PC-9 (cell line): Measurements from ENCODE around the gene AMIGO1. TPM values are rescaled to one million over a fixed set of nuclear protein-coding genes. Genes with fewer than 3 reads are reported as not detected.

Experiments
- BruUV-seq: library from RNA; stranded (reverse); fragments of 400-500 nt; replicated peaks from 2 replicates; lab custom pipeline; 2021; lab: Mats Ljungman, UMichigan
- CTCF ChIA-PET: fragments of 300-600 bp; sonication (Branson Sonifier 250); formaldehyde crosslinking; loops from one replicate; lab custom pipeline; 2022; ENCODE audit warnings: antibody characterized with exemption; lab: Charles Lee
- POLR2A ChIA-PET: fragments of 300-600 bp; sonication (Branson Sonifier 250); formaldehyde crosslinking; loops from one replicate; lab custom pipeline; 2022; ENCODE audit warnings: antibody characterized with exemption; ENCODE audit not compliant: unreplicated experiment; lab: Charles Lee
- DNase-seq, 2 experiments: peaks; one replicate each; pipeline versions ENCODE4 v3.0.0 to v3.0.0-alpha.2; 2015 to 2022; ENCODE audit warnings: mixed read lengths in 1 of 2
- H2AFZ ChIP-seq: fragments of 200-600 bp; sonication (generic); 2 replicates; pipeline ENCODE4 v1.8.1; 2017; ENCODE audit warnings: antibody characterized with exemption
- H3F3A ChIP-seq: fragments of 200-600 bp; sonication (generic); 2 replicates; pipeline ENCODE4 v1.8.1; 2017; ENCODE audit warnings: antibody characterized with exemption, mild to moderate bottlenecking, low read depth; ENCODE audit not compliant: insufficient read depth
- H3K27ac ChIP-seq: fragments of 200-600 bp; sonication (generic); 2 replicates; pipeline ENCODE4 v1.6.1; 2016; ENCODE audit warnings: mixed run types
- H3K27me3 ChIP-seq: fragments of 200-600 bp; sonication (generic); 2 replicates; pipeline ENCODE4 v1.6.1; 2016; ENCODE audit warnings: low read depth, mixed run types; ENCODE audit not compliant: insufficient read depth
- H3K36me3 ChIP-seq: fragments of 200-600 bp; sonication (generic); 2 replicates; pipeline ENCODE4 v1.6.1; 2016; ENCODE audit warnings: low read depth, mixed run types
- H3K4me1 ChIP-seq: fragments of 200-600 bp; sonication (generic); replicated peaks from 2 replicates; pipeline ENCODE4 v1.6.1; 2016; ENCODE audit warnings: mixed run types; ENCODE audit not compliant: insufficient read depth
- H3K4me2 ChIP-seq: fragments of 200-600 bp; sonication (generic); 2 replicates; pipeline ENCODE4 v1.6.1; 2017; ENCODE audit warnings: mixed run types
- H3K4me3 ChIP-seq: fragments of 200-600 bp; sonication (generic); 2 replicates; pipeline ENCODE4 v1.6.1; 2016; ENCODE audit warnings: mixed run types
- H3K79me2 ChIP-seq: fragments of 200-600 bp; sonication (generic); 2 replicates; pipeline ENCODE4 v1.6.1; 2017; ENCODE audit warnings: low read depth, mixed run types
- H3K9me2 ChIP-seq: fragments of 200-600 bp; sonication (generic); 2 replicates; pipeline ENCODE4 v1.8.1; 2017; ENCODE audit warnings: mild to moderate bottlenecking; ENCODE audit not compliant: insufficient read depth
- H3K9me3 ChIP-seq: fragments of 200-600 bp; sonication (generic); 2 replicates; pipeline ENCODE4 v1.8.1; 2016; ENCODE audit warnings: low read depth; ENCODE audit not compliant: insufficient read depth
- H4K20me1 ChIP-seq: fragments of 200-600 bp; sonication (generic); 2 replicates; pipeline ENCODE4 v1.8.1; 2017; ENCODE audit not compliant: insufficient read depth
- EZH2 ChIP-seq: fragments of 200-600 bp; sonication (generic); IDR thresholded peaks from 2 replicates; pipeline ENCODE4 v1.8.0; 2017; ENCODE audit warnings: antibody characterized with exemption, low read depth
- intact Hi-C: fragments of 100-400 bp; cut with micrococcal nuclease; formaldehyde crosslinking; loops from one replicate; pipeline ENCODE4 v1.10.0; 2022; ENCODE audit not compliant: unreplicated experiment
- total RNA-seq: library from RNA; stranded (reverse); gene quantifications from 2 replicates; pipeline ENCODE4 v1.2.3, GENCODE V29; 2021
- TF ChIP-seq, protein P1 (sequence below): fragments of 200-600 bp; sonication (generic); conservative IDR thresholded peaks from 2 replicates; pipeline ENCODE4 v1.6.1; 2017; ENCODE audit warnings: mixed run types, antibody characterized with exemption, mild to moderate bottlenecking, moderate library complexity

Gene AMIGO1
- total RNA-seq, 1 experiment from 2014 or later, result 4.2 TPM

- ChIA-PET POLR2A (no interaction called here), CTCF (interaction anchor here (0.5 to 3.5 kb wide), 7 partner anchors 39 to 1822 kb away, joined by 3 to 25 read pairs (median 4); no protein-coding TSS in a partner anchor)
- H3K9me2 ChIP-seq, result no peaks in the 10 kb centered on the region
- no peaks in the 10 kb centered on the region for H3K36me3 ChIP-seq
- H3K27ac ChIP-seq, result no peak overlapping the region
- intact Hi-C loops, result no loop called here
- H3F3A ChIP-seq, result peaks cover 14% of the 10 kb centered on the region; the same call in 1 of the 2 replicates
- H3K4me3 ChIP-seq, result no peak overlapping the region
- no peaks in the 10 kb centered on the region; the same call in 1 of the 2 replicates for H4K20me1 ChIP-seq
- no peak overlapping the region for H3K4me2 ChIP-seq
- H3K79me2 ChIP-seq, result peaks cover 9% of the 10 kb centered on the region
- peak; percentile 55 to 61 for DNase-seq
- H3K27me3 ChIP-seq, result no peaks in the 10 kb centered on the region
- no TSS peak for BruUV-seq
- peaks cover 11% of the 10 kb centered on the region for H3K4me1 ChIP-seq
- no peaks in the 10 kb centered on the region for H3K9me3 ChIP-seq
- TF ChIP-seq, protein P1, sequence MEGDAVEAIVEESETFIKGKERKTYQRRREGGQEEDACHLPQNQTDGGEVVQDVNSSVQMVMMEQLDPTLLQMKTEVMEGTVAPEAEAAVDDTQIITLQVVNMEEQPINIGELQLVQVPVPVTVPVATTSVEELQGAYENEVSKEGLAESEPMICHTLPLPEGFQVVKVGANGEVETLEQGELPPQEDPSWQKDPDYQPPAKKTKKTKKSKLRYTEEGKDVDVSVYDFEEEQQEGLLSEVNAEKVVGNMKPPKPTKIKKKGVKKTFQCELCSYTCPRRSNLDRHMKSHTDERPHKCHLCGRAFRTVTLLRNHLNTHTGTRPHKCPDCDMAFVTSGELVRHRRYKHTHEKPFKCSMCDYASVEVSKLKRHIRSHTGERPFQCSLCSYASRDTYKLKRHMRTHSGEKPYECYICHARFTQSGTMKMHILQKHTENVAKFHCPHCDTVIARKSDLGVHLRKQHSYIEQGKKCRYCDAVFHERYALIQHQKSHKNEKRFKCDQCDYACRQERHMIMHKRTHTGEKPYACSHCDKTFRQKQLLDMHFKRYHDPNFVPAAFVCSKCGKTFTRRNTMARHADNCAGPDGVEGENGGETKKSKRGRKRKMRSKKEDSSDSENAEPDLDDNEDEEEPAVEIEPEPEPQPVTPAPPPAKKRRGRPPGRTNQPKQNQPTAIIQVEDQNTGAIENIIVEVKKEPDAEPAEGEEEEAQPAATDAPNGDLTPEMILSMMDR, result peak; percentile 88
- no peak for TF ChIP-seq EZH2
- H2AFZ ChIP-seq, result no peak overlapping the region
These were observed 19.2 kb downstream of the AMIGO1 start for GRCh38 chr1:109490029-109490933.

GRCh38 chr1:109488696-109489095, 20.8 kb downstream of the AMIGO1 start:
- H3K36me3 ChIP-seq, result no peaks in the 10 kb centered on the region
- no peaks in the 10 kb centered on the region for H3K9me2 ChIP-seq
- ChIA-PET CTCF (no interaction called here), POLR2A (interaction anchor here (0.6 kb wide), 1 partner anchor 365 kb away, joined by 3 read pairs; no protein-coding TSS in a partner anchor)
- no TSS peak for BruUV-seq
- H3K9me3 ChIP-seq, result no peaks in the 10 kb centered on the region
- no peaks in the 10 kb centered on the region for H3K79me2 ChIP-seq
- intact Hi-C loops, result no loop called here
- H3K4me1 ChIP-seq, result peaks cover 10% of the 10 kb centered on the region
- H3F3A ChIP-seq, result 0 out of 2 replicates have a peak, but pooled peaks cover 6% of the 10 kb centered on the region
- H3K4me3 ChIP-seq, result no peak overlapping the region
- H3K27ac ChIP-seq, result no peak overlapping the region
- no peak overlapping the region for H3K4me2 ChIP-seq
- no peak overlapping the region for H2AFZ ChIP-seq
- DNase-seq, result no peak
- H4K20me1 ChIP-seq, result no peaks in the 10 kb centered on the region
- TF ChIP-seq, protein P1, result no peak
- TF ChIP-seq EZH2, result no peak
- H3K27me3 ChIP-seq, result no peaks in the 10 kb centered on the region

- no TSS peak for BruUV-seq
- Histone ChIP-seq H3K27ac (no peak overlapping the region), H2AFZ (no peak overlapping the region), H3K9me3 (no peaks in the 10 kb centered on the region), H3K79me2 (no peaks in the 10 kb centered on the region), H4K20me1 (no peaks in the 10 kb centered on the region), H3K36me3 (no peaks in the 10 kb centered on the region), H3K4me2 (no peak overlapping the region), H3K4me3 (no peak overlapping the region), H3K9me2 (no peaks in the 10 kb centered on the region), H3F3A (0 out of 2 replicates have a peak, but pooled peaks cover 1% of the 10 kb centered on the region), H3K27me3 (no peaks in the 10 kb centered on the region), H3K4me1 (peaks cover 9% of the 10 kb centered on the region)
- POLR2A ChIA-PET, result no interaction called here
- no peak for DNase-seq
- CTCF ChIA-PET, result no interaction called here
- intact Hi-C loops, result no loop called here
- TF ChIP-seq, protein P1, result no peak; the same call in 1 of the 2 replicates
- TF ChIP-seq EZH2, result no peak
These were observed 21.3 kb downstream of the AMIGO1 start for GRCh38 chr1:109488201-109488600.
